H1 (cell line): ENCODE results near the gene FSD1L. TPM values are rescaled to one million over a fixed set of nuclear protein-coding genes. Genes with fewer than 3 reads are reported as not detected.

Experiments
- BRCA1 ChIP-seq: IDR thresholded peaks from 2 replicates; pipeline ENCODE4 v1.6.1; 2012; ENCODE audit warnings: low read depth, low read length, improper control_type of control experiment
- CHD7 ChIP-seq: fragments of 300-600 bp; sonication (generic); IDR thresholded peaks from 2 replicates; pipeline ENCODE4 v1.7.1; 2012; ENCODE audit warnings: low read length, moderate library complexity, mild to moderate bottlenecking, inconsistent platforms; ENCODE audit not compliant: insufficient replicate concordance
- EGR1 ChIP-seq: IDR thresholded peaks from 2 replicates; pipeline ENCODE4 v1.6.1; 2011; ENCODE audit warnings: low read depth, low read length, borderline replicate concordance
- EP300 ChIP-seq, 2 experiments: IDR thresholded peaks; 1 replicate in 1 of 2; 2 replicates in 1 of 2; pipeline ENCODE4 v1.6.1; 2011 to 2012; ENCODE audit warnings: low read depth in 2 of 2, low read length in 2 of 2, mild to moderate bottlenecking in 2 of 2, borderline replicate concordance in 1 of 2, inconsistent platforms in 1 of 2, moderate library complexity in 1 of 2
- EZH2 ChIP-seq: fragments of 200-600 bp; sonication (generic); IDR thresholded peaks from 2 replicates; pipeline ENCODE4 v1.7.1; 2012; ENCODE audit warnings: low read depth, mild to moderate bottlenecking, moderate library complexity, low read length, inconsistent platforms; ENCODE audit not compliant: severe bottlenecking
- FOSL1 ChIP-seq: IDR thresholded peaks from 2 replicates; pipeline ENCODE4 v1.6.1; 2011; ENCODE audit warnings: mild to moderate bottlenecking, low read depth, low read length, moderate library complexity; ENCODE audit not compliant: insufficient read depth
- POU5F1 ChIP-seq: IDR thresholded peaks from 2 replicates; pipeline ENCODE4 v1.6.1; 2011; ENCODE audit warnings: low read depth, mild to moderate bottlenecking, low read length, moderate library complexity
- polyA plus RNA-seq, 7 experiments: library from polyadenylated mRNA; depleted of rRNA in 3 of 7; stranded (reverse) in 5 of 7; unstranded in 2 of 7; fragments of >200 nt in 5 of 7; fragments of 200-250 nt in 2 of 7; gene quantifications; 1 replicate in 5 of 7; 2 replicates in 1 of 7; 4 replicates in 1 of 7; pipeline versions ENCODE4 v1.2.1 to v1.2.3, GENCODE V29; 2011 to 2013; ENCODE audit warnings: missing spikeins in 2 of 7, mixed read lengths in 2 of 7
- total RNA-seq: library from RNA; stranded (reverse); fragmentation: NEBNext Ultra II Directional; extraction: Animal tissue kit (Norgen Biotek cat#: 25700); gene quantifications from 2 replicates; pipeline ENCODE4 v1.2.1, GENCODE V29; 2021

Gene FSD1L
- total and polyA plus RNA-seq, 2 of the 8 experiments (the other 6 are each of a cell fraction or from before 2014, with no cell fraction given): 0.91 to 4.8 TPM

DNA sequence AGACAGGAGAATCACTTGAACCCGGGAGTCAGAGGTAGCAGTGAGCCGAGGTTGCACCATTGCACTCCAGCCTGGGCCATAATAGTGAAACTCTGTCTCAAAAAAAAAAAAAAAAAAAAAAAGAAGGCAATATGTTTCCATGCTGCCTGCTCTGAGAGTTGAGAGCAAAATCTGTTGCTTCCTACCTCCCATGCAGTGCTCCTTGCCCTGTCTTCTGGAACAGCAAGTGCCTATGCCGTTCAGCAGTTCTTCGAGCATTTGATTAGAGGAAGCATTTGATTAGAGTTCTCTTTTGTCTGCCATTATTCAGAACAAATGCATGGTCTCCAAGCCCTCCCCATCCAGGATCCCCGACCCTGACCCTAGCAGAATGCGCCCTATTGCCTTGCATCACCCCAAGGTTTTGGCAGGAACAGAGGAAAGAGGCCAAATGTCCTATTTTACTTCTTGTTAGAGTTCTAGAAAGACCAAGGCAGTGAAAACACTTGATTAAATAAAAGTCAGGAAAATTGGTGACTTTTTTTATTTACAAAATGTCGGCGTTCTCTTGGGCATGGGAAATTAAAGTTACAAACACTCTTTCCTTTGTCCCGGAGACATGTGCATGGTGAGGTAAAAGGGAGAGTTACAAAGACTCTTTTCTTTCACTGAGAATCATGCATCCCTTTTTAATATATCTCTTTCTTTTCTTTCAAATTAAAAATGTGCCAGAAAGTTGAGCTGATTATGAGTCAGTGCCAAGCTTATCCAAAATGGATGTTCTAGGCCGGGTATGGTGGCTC is 27.8 kb upstream of the FSD1L start (continued):
- no peak for TF ChIP-seq CHD7
- TF ChIP-seq EZH2: no peak
- no peak for TF ChIP-seq EGR1
- TF ChIP-seq POU5F1: no peak
- TF ChIP-seq BRCA1: no peak
- no peak for TF ChIP-seq FOSL1
- TF ChIP-seq EP300 (IDR thresholded peaks at IDR 0.05; ENCODE audit: borderline replicate concordance in 1 of 2, low read depth in 2 of 2, low read length in 2 of 2): no peak
